K562 (cell line): ENCODE results near the gene PRDM1. TPM values are rescaled to one million over a fixed set of nuclear protein-coding genes. Genes with fewer than 3 reads are reported as not detected.
A peak's percentile ranks its signal among the peaks of the same experiment; 100 is the strongest.

Source experiments
- CEBPG ChIP-seq, 3 experiments: fragments of 200-800 bp in 1 of 3; sonication (Bioruptor generic) in 1 of 3; sonication (generic) in 1 of 3; formaldehyde crosslinking in 1 of 3; IDR thresholded peaks in 2 of 3; conservative IDR thresholded peaks in 1 of 3; 2 replicates each; pipeline versions ENCODE4 v1.6.1 to v1.8.0; 2016 to 2022; ENCODE audit warnings: missing compliant biosample characterization in 2 of 3, missing genetic modification characterization in 2 of 3, mild to moderate bottlenecking in 1 of 3, missing genetic modification reagents in 1 of 3
- XRCC3 ChIP-seq: fragments of 450-650 bp; IDR thresholded peaks from 2 replicates; pipeline ENCODE4 v1.6.1; 2017; ENCODE audit warnings: mild to moderate bottlenecking, moderate library complexity
- polyA plus RNA-seq, 8 experiments: library from polyadenylated mRNA; depleted of rRNA in 4 of 8; stranded (reverse) in 5 of 8; unstranded in 3 of 8; fragments of >200 nt; fragmentation: Nextera tagmentation in 2 of 8; fragmentation: Illumina TruSeq in 1 of 8; extraction: Ambion mirVana in 2 of 8; extraction: Trizol in 1 of 8; gene quantifications; 2 replicates each; pipeline versions ENCODE4 v1.2.1 to v1.2.3, GENCODE V29; 2011 to 2014; ENCODE audit warnings: inconsistent platforms in 1 of 8, missing spikeins in 1 of 8
- total RNA-seq, 7 experiments: library from RNA; depleted of rRNA in 6 of 7; stranded (reverse); fragments of >200 nt in 6 of 7; fragmentation: Illumina TruSeq in 2 of 7; extraction: Trizol in 2 of 7; gene quantifications; 2 replicates each; pipeline versions ENCODE4 v1.2.1 to v1.2.3, GENCODE V29; 2011 to 2021; ENCODE audit warnings: low replicate concordance in 1 of 7
- TF ChIP-seq, protein P1 (sequence below), 2 experiments: fragments of 450-650 bp; formaldehyde crosslinking in 1 of 2; IDR thresholded peaks; 2 replicates each; pipeline versions ENCODE4 v1.4.0 to v1.6.1; 2014 to 2020; ENCODE audit warnings: mild to moderate bottlenecking in 2 of 2, borderline replicate concordance in 1 of 2, low read depth in 1 of 2
- TF ChIP-seq, protein P2 (sequence below), 3 experiments: IDR thresholded peaks in 2 of 3; conservative IDR thresholded peaks in 1 of 3; 2 replicates each; pipeline ENCODE4 v1.5.1; 2011 to 2012; ENCODE audit warnings: low read length in 3 of 3, mild to moderate bottlenecking in 3 of 3, control low read depth in 2 of 3, improper control_type of control experiment in 1 of 3, inconsistent platforms in 1 of 3, low read depth in 1 of 3, mixed read lengths in 1 of 3, moderate library complexity in 1 of 3; ENCODE audit not compliant: insufficient read depth in 2 of 3

The PRDM1 gene
- total and polyA plus RNA-seq, 9 of the 15 experiments (the other 6 are each of a cell fraction or from before 2014, with no cell fraction given): 0.09 to 0.89 (median 0.27) TPM

- TF ChIP-seq, protein P1, sequence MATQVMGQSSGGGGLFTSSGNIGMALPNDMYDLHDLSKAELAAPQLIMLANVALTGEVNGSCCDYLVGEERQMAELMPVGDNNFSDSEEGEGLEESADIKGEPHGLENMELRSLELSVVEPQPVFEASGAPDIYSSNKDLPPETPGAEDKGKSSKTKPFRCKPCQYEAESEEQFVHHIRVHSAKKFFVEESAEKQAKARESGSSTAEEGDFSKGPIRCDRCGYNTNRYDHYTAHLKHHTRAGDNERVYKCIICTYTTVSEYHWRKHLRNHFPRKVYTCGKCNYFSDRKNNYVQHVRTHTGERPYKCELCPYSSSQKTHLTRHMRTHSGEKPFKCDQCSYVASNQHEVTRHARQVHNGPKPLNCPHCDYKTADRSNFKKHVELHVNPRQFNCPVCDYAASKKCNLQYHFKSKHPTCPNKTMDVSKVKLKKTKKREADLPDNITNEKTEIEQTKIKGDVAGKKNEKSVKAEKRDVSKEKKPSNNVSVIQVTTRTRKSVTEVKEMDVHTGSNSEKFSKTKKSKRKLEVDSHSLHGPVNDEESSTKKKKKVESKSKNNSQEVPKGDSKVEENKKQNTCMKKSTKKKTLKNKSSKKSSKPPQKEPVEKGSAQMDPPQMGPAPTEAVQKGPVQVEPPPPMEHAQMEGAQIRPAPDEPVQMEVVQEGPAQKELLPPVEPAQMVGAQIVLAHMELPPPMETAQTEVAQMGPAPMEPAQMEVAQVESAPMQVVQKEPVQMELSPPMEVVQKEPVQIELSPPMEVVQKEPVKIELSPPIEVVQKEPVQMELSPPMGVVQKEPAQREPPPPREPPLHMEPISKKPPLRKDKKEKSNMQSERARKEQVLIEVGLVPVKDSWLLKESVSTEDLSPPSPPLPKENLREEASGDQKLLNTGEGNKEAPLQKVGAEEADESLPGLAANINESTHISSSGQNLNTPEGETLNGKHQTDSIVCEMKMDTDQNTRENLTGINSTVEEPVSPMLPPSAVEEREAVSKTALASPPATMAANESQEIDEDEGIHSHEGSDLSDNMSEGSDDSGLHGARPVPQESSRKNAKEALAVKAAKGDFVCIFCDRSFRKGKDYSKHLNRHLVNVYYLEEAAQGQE (IDR thresholded peaks at IDR 0.05; ENCODE audit: borderline replicate concordance): peak; percentile 72
- TF ChIP-seq, protein P1 (CRISPR knock-in tag; IDR thresholded peaks at IDR 0.05; ENCODE audit: low read depth): no peak
- TF ChIP-seq XRCC3 (no peak), CEBPG (CRISPR knock-in tag; IDR thresholded peaks at IDR 0.05) (no peak), CEBPG (tag; conservative IDR thresholded peaks at IDR 0.05 in 1 of 2, IDR thresholded peaks at IDR 0.05 in 1 of 2) (0 out of 4 replicates have a peak, but pooled peaks of 1 of the 2 experiments have one; percentile 14)
- TF ChIP-seq, protein P2, sequence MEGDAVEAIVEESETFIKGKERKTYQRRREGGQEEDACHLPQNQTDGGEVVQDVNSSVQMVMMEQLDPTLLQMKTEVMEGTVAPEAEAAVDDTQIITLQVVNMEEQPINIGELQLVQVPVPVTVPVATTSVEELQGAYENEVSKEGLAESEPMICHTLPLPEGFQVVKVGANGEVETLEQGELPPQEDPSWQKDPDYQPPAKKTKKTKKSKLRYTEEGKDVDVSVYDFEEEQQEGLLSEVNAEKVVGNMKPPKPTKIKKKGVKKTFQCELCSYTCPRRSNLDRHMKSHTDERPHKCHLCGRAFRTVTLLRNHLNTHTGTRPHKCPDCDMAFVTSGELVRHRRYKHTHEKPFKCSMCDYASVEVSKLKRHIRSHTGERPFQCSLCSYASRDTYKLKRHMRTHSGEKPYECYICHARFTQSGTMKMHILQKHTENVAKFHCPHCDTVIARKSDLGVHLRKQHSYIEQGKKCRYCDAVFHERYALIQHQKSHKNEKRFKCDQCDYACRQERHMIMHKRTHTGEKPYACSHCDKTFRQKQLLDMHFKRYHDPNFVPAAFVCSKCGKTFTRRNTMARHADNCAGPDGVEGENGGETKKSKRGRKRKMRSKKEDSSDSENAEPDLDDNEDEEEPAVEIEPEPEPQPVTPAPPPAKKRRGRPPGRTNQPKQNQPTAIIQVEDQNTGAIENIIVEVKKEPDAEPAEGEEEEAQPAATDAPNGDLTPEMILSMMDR (IDR thresholded peaks at IDR 0.05 in 2 of 3, conservative IDR thresholded peaks at IDR 0.05 in 1 of 3; ENCODE audit: insufficient read depth in 2 of 3, low read depth in 1 of 3, low read length in 3 of 3): peak; percentile 31 to 67 (median 42); a peak in 4 of 6 replicates
Observed at GRCh38 chr6:106090001-106090400, 3.9 kb downstream of the PRDM1 start (continued).
